Measurements from ENCODE around the gene ARRDC4. TPM values are rescaled to one million over a fixed set of nuclear protein-coding genes. Genes with fewer than 3 reads are reported as not detected.

The ARRDC4 gene
- total and polyA plus RNA-seq, 2 of the 8 experiments (the other 6 are each of a cell fraction or from before 2014, with no cell fraction given) = 3.5 to 3.8 TPM

- ChIA-PET POLR2A (ENCODE audit: partially characterized antibody) (no interaction called here), CTCF (ENCODE audit: partially characterized antibody) (no interaction called here)
- Histone ChIP-seq H3K14ac (ENCODE audit: insufficient read length) (no peak overlapping the region), H2AFZ (ENCODE audit: low read length) (no peak overlapping the region), H3K27ac (ENCODE audit: low read depth, low read length) (no peak overlapping the region), H3K79me1 (ENCODE audit: low read depth, low read length) (no peaks in the 10 kb centered on the region), H2BK20ac (ENCODE audit: low read length) (no peak overlapping the region), H3K4ac (replicated peaks; ENCODE audit: insufficient read length, low read depth, low read length) (no peak overlapping the region), H4K5ac (ENCODE audit: insufficient read length, low read depth, low read length) (no peak overlapping the region), H4K91ac (replicated peaks; ENCODE audit: insufficient read length, low read length) (no peak overlapping the region), H2BK120ac (replicated peaks; ENCODE audit: low read depth, low read length) (no peak overlapping the region), H2AK5ac (ENCODE audit: low read depth, low read length) (no peak overlapping the region), H3K36me3 (ENCODE audit: control insufficient read depth in 2 of 4, insufficient read depth in 4 of 4, low read length in 3 of 4) (no peaks in the 10 kb centered on the region), H3K23ac (ENCODE audit: insufficient read length) (no peak overlapping the region), H4K8ac (ENCODE audit: extremely low read depth, insufficient read depth, low read length) (no peak overlapping the region), H3K9me3 (ENCODE audit: insufficient read depth in 2 of 2, low read depth in 1 of 2, low read length in 1 of 2) (no peaks in the 10 kb centered on the region), H3K9ac (replicated peaks in 1 of 4; ENCODE audit: extremely low read depth in 1 of 4, low read depth in 3 of 4, low read length in 3 of 4) (no peak overlapping the region), H3K27me3 (replicated peaks in 1 of 4; ENCODE audit: control insufficient read depth in 3 of 4, extremely low read depth in 1 of 4, insufficient read depth in 3 of 4, low read length in 3 of 4) (no peaks in the 10 kb centered on the region), H3K18ac (ENCODE audit: extremely low read depth, low read length) (no peak overlapping the region), H3K79me2 (ENCODE audit: control insufficient read depth in 1 of 2, insufficient read depth in 2 of 2, low read length in 2 of 2) (no peaks in the 10 kb centered on the region), H3K23me2 (ENCODE audit: low read depth, low read length) (no peaks in the 10 kb centered on the region), H3K4me2 (ENCODE audit: insufficient read depth in 1 of 2, low read depth in 2 of 2, low read length in 2 of 2) (no peak overlapping the region), H2BK15ac (ENCODE audit: low read length) (no peak overlapping the region), H3K4me1 (replicated peaks in 1 of 4; ENCODE audit: control insufficient read depth in 3 of 4, insufficient read depth in 4 of 4, low read length in 3 of 4) (no peaks in the 10 kb centered on the region), H2BK5ac (ENCODE audit: low read depth, low read length) (no peak overlapping the region), H3K4me3 (ENCODE audit: extremely low read depth in 1 of 4, insufficient read depth in 2 of 4, low read depth in 3 of 4, low read length in 4 of 4) (no peak overlapping the region), H2BK12ac (ENCODE audit: low read depth, low read length) (no peak overlapping the region), H4K20me1 (replicated peaks in 1 of 2; ENCODE audit: control insufficient read depth in 1 of 2, insufficient read depth in 2 of 2, low read length in 2 of 2) (no peaks in the 10 kb centered on the region), H3K56ac (replicated peaks; ENCODE audit: insufficient read length, low read depth, low read length) (no peak overlapping the region)
- WGBS, 2 experiments (ENCODE audit: extremely low coverage in 1 of 2, insufficient coverage in 1 of 2, insufficient read length in 1 of 2, insufficient replicate concordance in 2 of 2, low coverage in 1 of 2, low lambda C conversion rate in 2 of 2, missing lambda C conversion rate in 1 of 2) = 93% methylated on average over 1 of the region's 1 CpG; no CpG with 5 or more reads in 1 of the 2 experiments
- no peak for DNase-seq (ENCODE audit: low read depth in 1 of 2, low spot score in 2 of 2)
- no peak for FAIRE-seq
- TF ChIP-seq JUND (IDR thresholded peaks at IDR 0.05; ENCODE audit: low read length) (no peak), SIX5 (IDR thresholded peaks at IDR 0.05; ENCODE audit: low read depth, low read length) (no peak), SIN3A (conservative IDR thresholded peaks at IDR 0.05 in 1 of 2, IDR thresholded peaks at IDR 0.05 in 1 of 2; ENCODE audit: low read depth in 1 of 2, low read length in 2 of 2) (no peak), YY1 (IDR thresholded peaks at IDR 0.05; ENCODE audit: low read depth, low read length) (no peak), KDM5A (IDR thresholded peaks at IDR 0.05; ENCODE audit: low read length) (no peak), KDM4A (IDR thresholded peaks at IDR 0.05; ENCODE audit: low read depth, low read length, severe bottlenecking) (no peak), NANOG (IDR thresholded peaks at IDR 0.05; ENCODE audit: insufficient read depth, low read depth, low read length, poor library complexity, severe bottlenecking) (no peak), POU5F1 (IDR thresholded peaks at IDR 0.05; ENCODE audit: low read depth, low read length) (no peak), SP2 (IDR thresholded peaks at IDR 0.05; ENCODE audit: low read length) (no peak)
- TF ChIP-seq, protein P1, sequence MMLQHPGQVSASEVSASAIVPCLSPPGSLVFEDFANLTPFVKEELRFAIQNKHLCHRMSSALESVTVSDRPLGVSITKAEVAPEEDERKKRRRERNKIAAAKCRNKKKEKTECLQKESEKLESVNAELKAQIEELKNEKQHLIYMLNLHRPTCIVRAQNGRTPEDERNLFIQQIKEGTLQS (IDR thresholded peaks at IDR 0.05; ENCODE audit: insufficient read depth, low read depth, low read length) = no peak
These were observed 18.9 kb upstream of the ARRDC4 start for GRCh38 chr15:97941572-97941971.

Data from H1 (cell line).